ENCODE results near the gene FGB.

GRCh38 chr4:154569584-154569983 lies 6.8 kb downstream of the FGB start:
- TF ChIP-seq, protein P1, sequence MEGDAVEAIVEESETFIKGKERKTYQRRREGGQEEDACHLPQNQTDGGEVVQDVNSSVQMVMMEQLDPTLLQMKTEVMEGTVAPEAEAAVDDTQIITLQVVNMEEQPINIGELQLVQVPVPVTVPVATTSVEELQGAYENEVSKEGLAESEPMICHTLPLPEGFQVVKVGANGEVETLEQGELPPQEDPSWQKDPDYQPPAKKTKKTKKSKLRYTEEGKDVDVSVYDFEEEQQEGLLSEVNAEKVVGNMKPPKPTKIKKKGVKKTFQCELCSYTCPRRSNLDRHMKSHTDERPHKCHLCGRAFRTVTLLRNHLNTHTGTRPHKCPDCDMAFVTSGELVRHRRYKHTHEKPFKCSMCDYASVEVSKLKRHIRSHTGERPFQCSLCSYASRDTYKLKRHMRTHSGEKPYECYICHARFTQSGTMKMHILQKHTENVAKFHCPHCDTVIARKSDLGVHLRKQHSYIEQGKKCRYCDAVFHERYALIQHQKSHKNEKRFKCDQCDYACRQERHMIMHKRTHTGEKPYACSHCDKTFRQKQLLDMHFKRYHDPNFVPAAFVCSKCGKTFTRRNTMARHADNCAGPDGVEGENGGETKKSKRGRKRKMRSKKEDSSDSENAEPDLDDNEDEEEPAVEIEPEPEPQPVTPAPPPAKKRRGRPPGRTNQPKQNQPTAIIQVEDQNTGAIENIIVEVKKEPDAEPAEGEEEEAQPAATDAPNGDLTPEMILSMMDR (IDR thresholded peaks at IDR 0.05; ENCODE audit: insufficient read depth, low read depth, low read length): no peak
- TF ChIP-seq EZH2 (IDR thresholded peaks at IDR 0.05; ENCODE audit: insufficient read depth, low read length): no peak
